Stomach (tissue), 9 donors: ENCODE data around the gene IFI27. TPM values are rescaled to one million over a fixed set of nuclear protein-coding genes. Genes with fewer than 3 reads are reported as not detected.

Source experiments
- DNase-seq, 2 donors: peaks; one replicate each; pipeline versions ENCODE4 v3.0.0 to v3.0.0-alpha.2; 2013 to 2019
- H3K27ac ChIP-seq, 5 donors: fragments of 200-600 bp in 4 of 5; sonication (generic) in 4 of 5; one replicate each; pipeline ENCODE4 v1.5.1; 2013 to 2019; ENCODE audit warnings: mild to moderate bottlenecking in 1 of 5, moderate library complexity in 1 of 5
- H3K27me3 ChIP-seq, 3 donors: fragments of 200-600 bp; sonication (generic); one replicate each; pipeline ENCODE4 v1.5.1; 2017 to 2019; ENCODE audit warnings: mixed run types in 1 of 3
- H3K36me3 ChIP-seq, 4 donors: fragments of 200-600 bp; sonication (generic); 1 replicate in 3 of 4; 2 replicates in 1 of 4; pipeline ENCODE4 v1.5.1; 2016 to 2019
- H3K4me1 ChIP-seq, 4 donors: fragments of 200-600 bp; sonication (generic); one replicate each; pipeline ENCODE4 v1.5.1; 2016 to 2019
- H3K4me3 ChIP-seq, 4 donors: fragments of 200-600 bp; sonication (generic) in 3 of 4; one replicate each; pipeline ENCODE4 v1.5.1; 2016 to 2019; ENCODE audit warnings: mild to moderate bottlenecking in 1 of 4
- H3K9me3 ChIP-seq, 4 donors: fragments of 200-600 bp; sonication (generic); one replicate each; pipeline ENCODE4 v1.5.1; 2016 to 2019
- CTCF ChIP-seq, 7 experiments: fragments of 450-650 bp in 4 of 7; fragments of 200-600 bp in 3 of 7; sonication (generic) in 3 of 7; IDR thresholded peaks; one replicate each; pipeline ENCODE4 v1.5.1; 2016 to 2019; ENCODE audit warnings: antibody characterized with exemption in 7 of 7, control low read depth in 2 of 7, mild to moderate bottlenecking in 1 of 7
- EP300 ChIP-seq: sonication (generic); formaldehyde crosslinking; IDR thresholded peaks from one replicate; pipeline ENCODE4 v1.6.1; 2017; ENCODE audit warnings: antibody characterized with exemption
- POLR2A ChIP-seq, 4 donors: fragments of 450-650 bp; IDR thresholded peaks; one replicate each; pipeline ENCODE4 v1.6.1; 2016; ENCODE audit warnings: antibody characterized with exemption in 4 of 4, control low read depth in 2 of 4, mild to moderate bottlenecking in 1 of 4, moderate library complexity in 1 of 4
- POLR2AphosphoS5 ChIP-seq, 3 donors: sonication (generic); formaldehyde crosslinking; IDR thresholded peaks; one replicate each; pipeline ENCODE4 v1.6.1; 2016; ENCODE audit warnings: antibody characterized with exemption in 3 of 3
- WGBS, 5 donors: extraction: QIAGEN DNeasy Blood & Tissue Kit in 3 of 5; methylation state at CpG; one replicate each; pipeline versions ENCODE4 v1.1.5 to v1.1.7; 2013 to 2018; 5-methylcytosine and 5-hydroxymethylcytosine counted together
- intact Hi-C: fragments of 100-400 bp; cut with DNase I; formaldehyde crosslinking; loops from one replicate; pipeline ENCODE4 v1.15.1; 2023; ENCODE audit warnings: low total_unique reads
- polyA plus RNA-seq, 3 donors: library from polyadenylated mRNA; stranded (reverse); fragments of 200-250 nt; gene quantifications; one replicate each; pipeline ENCODE4 v1.2.3, GENCODE V29; 2013
- total RNA-seq, 5 donors: library from RNA; depleted of rRNA; stranded (reverse); fragments of >200 nt; gene quantifications; one replicate each; pipeline versions ENCODE4 v1.1.0 to v1.2.3, GENCODE V29; 2014 to 2016
- donor health status: healthy with polysubstance abuse.
- donor health status: Bipolar disorder and iron deficiency.
- donor health status: healthy.

Gene IFI27
- total and polyA plus RNA-seq, 8 donors: 12.9 to 1,115 (median 234) TPM

- TF ChIP-seq POLR2A (IDR thresholded peaks at IDR 0.05): no peak
- TF ChIP-seq POLR2AphosphoS5 (IDR thresholded peaks at IDR 0.05): no peak
- TF ChIP-seq CTCF (IDR thresholded peaks at IDR 0.05): no peak
- no peak overlapping the region for H3K27ac ChIP-seq
Measured at GRCh38 chr14:94157197-94157596, 46.7 kb downstream of the IFI27 start.

GRCh38 chr14:94158239-94158883 is 47.8 kb downstream of the IFI27 start:
- 48 to 66% (median 62%) methylated on average over 10 of the region's 10 CpGs for WGBS, 5 donors
- Histone ChIP-seq H3K36me3 (no peaks in the 10 kb centered on the region), H3K4me3 (no peak overlapping the region)

More at GRCh38 chr14:94157197-94157596, 46.7 kb downstream of the IFI27 start:
- intact Hi-C loops: no loop called here
- Histone ChIP-seq H3K36me3 (no peaks in the 10 kb centered on the region), H3K27me3 (peaks cover 0 to 11% (median 0%) of the 10 kb centered on the region in 3 donors), H3K4me1 (peaks cover 2 to 8% (median 4%) of the 10 kb centered on the region in 4 donors), H3K9me3 (no peaks in the 10 kb centered on the region), H3K4me3 (no peak overlapping the region)
- peak in 1 of 2 donors; percentile 76 for DNase-seq

GRCh38 chr14:94161058-94161457 is 50.5 kb downstream of the IFI27 start:
- no peak for TF ChIP-seq EP300
- no peak for TF ChIP-seq CTCF (IDR thresholded peaks at IDR 0.05)
- no peak for TF ChIP-seq POLR2A (IDR thresholded peaks at IDR 0.05)
- no peak for TF ChIP-seq POLR2AphosphoS5 (IDR thresholded peaks at IDR 0.05)
- Histone ChIP-seq H3K9me3 (no peaks in the 10 kb centered on the region), H3K4me1 (peaks cover 11 to 24% (median 18%) of the 10 kb centered on the region in 4 donors), H3K36me3 (no peaks in the 10 kb centered on the region), H3K27me3 (peaks cover 0 to 14% (median 7%) of the 10 kb centered on the region in 3 donors), H3K27ac (no peak overlapping the region), H3K4me3 (no peak overlapping the region)
- intact Hi-C loops: no loop called here
- 32 to 53% (median 40%) methylated on average over 2 of the region's 2 CpGs for WGBS, 5 donors
- DNase-seq: no peak

More at GRCh38 chr14:94158239-94158883, 47.8 kb downstream of the IFI27 start:
- Histone ChIP-seq H3K27me3 (peaks cover 0 to 6% (median 0%) of the 10 kb centered on the region in 3 donors), H3K4me1 (peaks cover 6 to 12% (median 8%) of the 10 kb centered on the region in 4 donors), H3K9me3 (no peaks in the 10 kb centered on the region), H3K27ac (no peak overlapping the region)
- intact Hi-C loops: no loop called here
- no peak for DNase-seq
- no peak for TF ChIP-seq EP300
- TF ChIP-seq POLR2AphosphoS5 (IDR thresholded peaks at IDR 0.05): no peak
- TF ChIP-seq CTCF (IDR thresholded peaks at IDR 0.05): no peak
- no peak for TF ChIP-seq POLR2A (IDR thresholded peaks at IDR 0.05)

- intact Hi-C loops: no loop called here
- no peak overlapping the region for H3K27ac ChIP-seq
- no peak overlapping the region for H3K4me3 ChIP-seq
- no peaks in the 10 kb centered on the region for H3K36me3 ChIP-seq
- 0 to 9% (median 3%) methylated on average over 2 of the region's 2 CpGs for WGBS, 5 donors
- no peak for TF ChIP-seq POLR2A (IDR thresholded peaks at IDR 0.05)
- no peak for TF ChIP-seq CTCF (IDR thresholded peaks at IDR 0.05)
- TF ChIP-seq EP300: no peak
- TF ChIP-seq POLR2AphosphoS5 (IDR thresholded peaks at IDR 0.05): no peak
- DNase-seq: peak in 1 of 2 donors; percentile 41
- H3K9me3 ChIP-seq: no peaks in the 10 kb centered on the region
- H3K4me1 ChIP-seq: peaks cover 11 to 24% (median 18%) of the 10 kb centered on the region in 4 donors
- H3K27me3 ChIP-seq: peaks cover 0 to 19% (median 7%) of the 10 kb centered on the region in 3 donors
Measured at GRCh38 chr14:94161981-94162380, 51.4 kb downstream of the IFI27 start.
